H1 (cell line): Measurements from ENCODE around the gene FANCF. TPM values are rescaled to one million over a fixed set of nuclear protein-coding genes. Genes with fewer than 3 reads are reported as not detected.

Experiments
- CTCF ChIA-PET: fragments of 300-600 bp; sonication (Branson Sonifier 250); formaldehyde crosslinking; loops from one replicate; lab custom pipeline; 2021; ENCODE audit not compliant: partially characterized antibody; lab: Charles Lee
- POLR2A ChIA-PET: fragments of 300-600 bp; sonication (Branson Sonifier 250); formaldehyde crosslinking; loops from one replicate; lab custom pipeline; 2021; ENCODE audit warnings: inconsistent platforms; ENCODE audit not compliant: partially characterized antibody; lab: Charles Lee
- DNase-seq, 2 experiments: peaks; one replicate each; pipeline versions ENCODE4 v3.0.0 to v3.0.0-alpha.2; 2010 to 2022; ENCODE audit warnings: low spot score in 2 of 2, low read depth in 1 of 2, mixed read lengths in 1 of 2
- FAIRE-seq: peaks from 2 replicates; lab custom pipeline; 2011; peaks lifted over from hg19 to GRCh38; lab: Jason Lieb, UNC
- H2AFZ ChIP-seq: 2 replicates; pipeline ENCODE4 v1.8.1; 2012; ENCODE audit warnings: low read length, inconsistent platforms
- H2AK5ac ChIP-seq: 2 replicates; pipeline ENCODE4 v1.6.1; 2013; ENCODE audit warnings: low read depth, low read length
- H2BK120ac ChIP-seq: replicated peaks from 2 replicates; pipeline ENCODE3; 2013; ENCODE audit warnings: low read depth, low read length, inconsistent platforms
- H2BK12ac ChIP-seq: 2 replicates; pipeline ENCODE4 v1.6.1; 2013; ENCODE audit warnings: low read depth, low read length
- H2BK15ac ChIP-seq: 2 replicates; pipeline ENCODE4 v1.6.1; 2013; ENCODE audit warnings: low read length
- H2BK20ac ChIP-seq: 2 replicates; pipeline ENCODE4 v1.6.1; 2013; ENCODE audit warnings: low read length
- H2BK5ac ChIP-seq: 2 replicates; pipeline ENCODE4 v1.6.1; 2013; ENCODE audit warnings: low read depth, low read length
- H3K14ac ChIP-seq: 2 replicates; pipeline ENCODE4 v1.6.1; 2013; ENCODE audit warnings: inconsistent platforms; ENCODE audit not compliant: insufficient read length
- H3K18ac ChIP-seq: 2 replicates; pipeline ENCODE4 v1.6.1; 2013; ENCODE audit warnings: low read length; ENCODE audit errors: extremely low read depth
- H3K23ac ChIP-seq: 2 replicates; pipeline ENCODE4 v1.6.1; 2013; ENCODE audit warnings: inconsistent platforms; ENCODE audit not compliant: insufficient read length
- H3K23me2 ChIP-seq: 2 replicates; pipeline ENCODE4 v1.6.1; 2013; ENCODE audit warnings: low read depth, low read length
- H3K27ac ChIP-seq: 2 replicates; pipeline ENCODE4 v1.6.1; 2011; ENCODE audit warnings: low read depth, low read length, inconsistent platforms
- H3K27me3 ChIP-seq, 4 experiments: replicated peaks in 1 of 4; 1 replicate in 1 of 4; 2 replicates in 3 of 4; pipeline versions ENCODE4 v1.6.1 to v1.8.1; 2011 to 2013; ENCODE audit warnings: low read length in 3 of 4, mild to moderate bottlenecking in 3 of 4, inconsistent platforms in 2 of 4, mixed read lengths in 2 of 4, moderate library complexity in 1 of 4; ENCODE audit not compliant: control insufficient read depth in 3 of 4, insufficient read depth in 3 of 4; ENCODE audit errors: extremely low read depth in 1 of 4
- H3K36me3 ChIP-seq, 4 experiments: 2 replicates each; pipeline versions ENCODE4 v1.6.1 to v1.8.1; 2011 to 2013; ENCODE audit warnings: mild to moderate bottlenecking in 4 of 4, low read length in 3 of 4, moderate library complexity in 2 of 4, control low read depth in 1 of 4, inconsistent platforms in 1 of 4; ENCODE audit not compliant: insufficient read depth in 4 of 4, control insufficient read depth in 2 of 4
- H3K4ac ChIP-seq: replicated peaks from 2 replicates; pipeline ENCODE3; 2013; ENCODE audit warnings: low read length, low read depth, mixed read lengths, inconsistent platforms; ENCODE audit not compliant: insufficient read length
- H3K4me1 ChIP-seq, 4 experiments: replicated peaks in 1 of 4; 1 replicate in 1 of 4; 2 replicates in 3 of 4; pipeline versions ENCODE4 v1.6.1 to v1.8.1; 2011 to 2013; ENCODE audit warnings: low read length in 3 of 4, inconsistent platforms in 2 of 4, mixed read lengths in 1 of 4; ENCODE audit not compliant: insufficient read depth in 4 of 4, control insufficient read depth in 3 of 4
- H3K4me2 ChIP-seq, 2 experiments: 2 replicates each; pipeline versions ENCODE4 v1.6.1 to v1.8.1; 2011 to 2013; ENCODE audit warnings: low read depth in 2 of 2, low read length in 2 of 2, control low read depth in 1 of 2, inconsistent platforms in 1 of 2, mild to moderate bottlenecking in 1 of 2; ENCODE audit not compliant: insufficient read depth in 1 of 2
- H3K4me3 ChIP-seq, 4 experiments: fragments of 200-600, 300-600 bp in 1 of 4; sonication (generic), shearing (Covaris generic), sonication (Bioruptor Twin) in 1 of 4; 2 replicates each; pipeline versions ENCODE4 v1.5.1 to v1.8.1; 2011 to 2016; ENCODE audit warnings: low read length in 4 of 4, low read depth in 3 of 4, control low read depth in 2 of 4, inconsistent platforms in 2 of 4, mild to moderate bottlenecking in 2 of 4, mixed read lengths in 1 of 4, moderate library complexity in 1 of 4; ENCODE audit not compliant: insufficient read depth in 2 of 4; ENCODE audit errors: extremely low read depth in 1 of 4
- H3K56ac ChIP-seq: replicated peaks from 2 replicates; pipeline ENCODE3; 2013; ENCODE audit warnings: low read depth, mild to moderate bottlenecking, mixed read lengths, low read length, inconsistent platforms; ENCODE audit not compliant: insufficient read length
- H3K79me1 ChIP-seq: 2 replicates; pipeline ENCODE4 v1.6.1; 2013; ENCODE audit warnings: low read depth, low read length, control low read depth
- H3K79me2 ChIP-seq, 2 experiments: 2 replicates each; pipeline versions ENCODE4 v1.6.1 to v1.8.1; 2012 to 2013; ENCODE audit warnings: low read length in 2 of 2, mild to moderate bottlenecking in 2 of 2, inconsistent platforms in 1 of 2; ENCODE audit not compliant: insufficient read depth in 2 of 2, control insufficient read depth in 1 of 2
- H3K9ac ChIP-seq, 4 experiments: replicated peaks in 1 of 4; 1 replicate in 1 of 4; 2 replicates in 3 of 4; pipeline versions ENCODE4 v1.6.1 to v1.8.1; 2011 to 2013; ENCODE audit warnings: low read depth in 3 of 4, low read length in 3 of 4, control low read depth in 2 of 4, mild to moderate bottlenecking in 2 of 4, moderate library complexity in 2 of 4, inconsistent platforms in 1 of 4; ENCODE audit errors: extremely low read depth in 1 of 4
- H3K9me3 ChIP-seq, 2 experiments: 2 replicates each; pipeline versions ENCODE4 v1.6.1 to v1.8.1; 2012 to 2013; ENCODE audit warnings: mild to moderate bottlenecking in 2 of 2, moderate library complexity in 2 of 2, control low read depth in 1 of 2, inconsistent platforms in 1 of 2, low read depth in 1 of 2, low read length in 1 of 2, mixed read lengths in 1 of 2; ENCODE audit not compliant: insufficient read depth in 2 of 2
- H4K20me1 ChIP-seq, 2 experiments: replicated peaks in 1 of 2; 2 replicates each; pipeline versions ENCODE3 to v1.8.1; 2011 to 2013; ENCODE audit warnings: inconsistent platforms in 2 of 2, low read length in 2 of 2, mild to moderate bottlenecking in 1 of 2; ENCODE audit not compliant: insufficient read depth in 2 of 2, control insufficient read depth in 1 of 2
- H4K5ac ChIP-seq: 2 replicates; pipeline ENCODE4 v1.6.1; 2013; ENCODE audit warnings: low read length, low read depth, mixed read lengths, inconsistent platforms; ENCODE audit not compliant: insufficient read length
- H4K8ac ChIP-seq: 2 replicates; pipeline ENCODE4 v1.8.0; 2013; ENCODE audit warnings: mild to moderate bottlenecking, moderate library complexity, low read length, inconsistent platforms; ENCODE audit not compliant: insufficient read depth; ENCODE audit errors: extremely low read depth
- H4K91ac ChIP-seq: replicated peaks from 2 replicates; pipeline ENCODE3; 2013; ENCODE audit warnings: low read length, mixed read lengths, inconsistent platforms; ENCODE audit not compliant: insufficient read length
- CBX5 ChIP-seq: fragments of 300-800, 300-1000 bp; sonication (generic); IDR thresholded peaks from 2 replicates; pipeline ENCODE4 v1.7.1; 2016; ENCODE audit warnings: antibody characterized with exemption, low read length, low read depth
- EGR1 ChIP-seq: IDR thresholded peaks from 2 replicates; pipeline ENCODE4 v1.6.1; 2011; ENCODE audit warnings: low read depth, low read length, borderline replicate concordance
- FOSL1 ChIP-seq: IDR thresholded peaks from 2 replicates; pipeline ENCODE4 v1.6.1; 2011; ENCODE audit warnings: mild to moderate bottlenecking, low read depth, low read length, moderate library complexity; ENCODE audit not compliant: insufficient read depth
- KDM4A ChIP-seq: IDR thresholded peaks from one replicate; pipeline ENCODE4 v1.7.1; 2012; ENCODE audit warnings: low read depth, mild to moderate bottlenecking, moderate library complexity, low read length, inconsistent platforms; ENCODE audit not compliant: severe bottlenecking
- PHF8 ChIP-seq: fragments of 200-600 bp; sonication (generic); conservative IDR thresholded peaks from 2 replicates; pipeline ENCODE4 v1.7.1; 2012; ENCODE audit warnings: low read depth, mild to moderate bottlenecking, inconsistent platforms, low read length, moderate library complexity
- RAD21 ChIP-seq, 2 experiments: IDR thresholded peaks in 1 of 2; conservative IDR thresholded peaks in 1 of 2; 2 replicates each; pipeline ENCODE4 v1.6.1; 2011; ENCODE audit warnings: low read depth in 2 of 2, low read length in 2 of 2, improper control_type of control experiment in 1 of 2, inconsistent platforms in 1 of 2, mild to moderate bottlenecking in 1 of 2, moderate library complexity in 1 of 2
- RBBP5 ChIP-seq: IDR thresholded peaks from 2 replicates; pipeline ENCODE4 v1.7.1; 2012; ENCODE audit warnings: low read depth, mild to moderate bottlenecking, inconsistent platforms, low read length, moderate library complexity, borderline replicate concordance
- RNF2 ChIP-seq: fragments of 200-900, 300-1000 bp; sonication (generic); IDR thresholded peaks from 2 replicates; pipeline ENCODE4 v1.7.1; 2016; ENCODE audit warnings: borderline replicate concordance, low read depth, mild to moderate bottlenecking, antibody characterized with exemption, low read length; ENCODE audit not compliant: poor library complexity, severe bottlenecking; ENCODE audit errors: missing control alignments
- RXRA ChIP-seq: IDR thresholded peaks from 2 replicates; pipeline ENCODE4 v1.6.1; 2011; ENCODE audit warnings: low read depth, mild to moderate bottlenecking, low read length, moderate library complexity; ENCODE audit not compliant: insufficient read depth
- SP1 ChIP-seq: IDR thresholded peaks from 2 replicates; pipeline ENCODE4 v1.6.1; 2011; ENCODE audit warnings: low read depth, low read length
- SP2 ChIP-seq: IDR thresholded peaks from 2 replicates; pipeline ENCODE4 v1.6.1; 2012; ENCODE audit warnings: mild to moderate bottlenecking, low read length, inconsistent platforms
- TAF1 ChIP-seq: IDR thresholded peaks from 2 replicates; pipeline ENCODE4 v1.6.1; 2011; ENCODE audit warnings: mild to moderate bottlenecking, low read depth, low read length
- TBP ChIP-seq: IDR thresholded peaks from 2 replicates; pipeline ENCODE4 v1.6.1; 2011; ENCODE audit warnings: low read depth, low read length, improper control_type of control experiment
- WGBS, 2 experiments: shearing (Covaris generic) in 1 of 2; methylation state at CpG; one replicate each; pipeline versions ENCODE4 v1.1.6 to v1.1.7; 2013 to 2015; ENCODE audit warnings: low lambda C conversion rate in 2 of 2, mixed read lengths in 2 of 2, inconsistent platforms in 1 of 2, low coverage in 1 of 2, missing lambda C conversion rate in 1 of 2; ENCODE audit not compliant: insufficient replicate concordance in 2 of 2, insufficient coverage in 1 of 2, insufficient read length in 1 of 2; ENCODE audit errors: extremely low coverage in 1 of 2, missing lambda C conversion rate in 1 of 2; 5-methylcytosine and 5-hydroxymethylcytosine counted together
- polyA plus RNA-seq, 7 experiments: library from polyadenylated mRNA; depleted of rRNA in 3 of 7; stranded (reverse) in 5 of 7; unstranded in 2 of 7; fragments of >200 nt in 5 of 7; fragments of 200-250 nt in 2 of 7; gene quantifications; 1 replicate in 5 of 7; 2 replicates in 1 of 7; 4 replicates in 1 of 7; pipeline versions ENCODE4 v1.2.1 to v1.2.3, GENCODE V29; 2011 to 2013; ENCODE audit warnings: missing spikeins in 2 of 7, mixed read lengths in 2 of 7
- total RNA-seq: library from RNA; stranded (reverse); fragmentation: NEBNext Ultra II Directional; extraction: Animal tissue kit (Norgen Biotek cat#: 25700); gene quantifications from 2 replicates; pipeline ENCODE4 v1.2.1, GENCODE V29; 2021
- TF ChIP-seq, protein P1 (sequence below): IDR thresholded peaks from 2 replicates; pipeline ENCODE4 v1.6.1; 2011; ENCODE audit warnings: low read depth, mild to moderate bottlenecking, low read length; ENCODE audit not compliant: insufficient read depth

The FANCF gene
- total and polyA plus RNA-seq, 2 of the 8 experiments (the other 6 are each of a cell fraction or from before 2014, with no cell fraction given) = 10.0 to 29.4 TPM

GRCh38 chr11:22584976-22585375 lies 40.6 kb downstream of the FANCF start:
- Histone ChIP-seq H3K4me2 (no peak overlapping the region), H4K5ac (no peak overlapping the region), H3K27ac (no peak overlapping the region), H3K27me3 (no peaks in the 10 kb centered on the region), H3K14ac (no peak overlapping the region), H4K20me1 (no peaks in the 10 kb centered on the region), H2AFZ (no peak overlapping the region), H3K56ac (no peak overlapping the region), H3K4ac (no peak overlapping the region), H2BK120ac (no peak overlapping the region), H3K23me2 (no peaks in the 10 kb centered on the region), H2BK12ac (no peak overlapping the region), H3K9ac (no peak overlapping the region), H3K18ac (no peak overlapping the region), H4K8ac (no peak overlapping the region), H3K9me3 (no peaks in the 10 kb centered on the region), H3K4me1 (no peaks in the 10 kb centered on the region), H3K23ac (no peak overlapping the region), H3K36me3 (no peaks in the 10 kb centered on the region), H3K4me3 (no peak overlapping the region), H2BK20ac (no peak overlapping the region), H2BK15ac (no peak overlapping the region), H4K91ac (no peak overlapping the region), H2BK5ac (no peak overlapping the region), H3K79me1 (no peaks in the 10 kb centered on the region), H2AK5ac (no peak overlapping the region), H3K79me2 (no peaks in the 10 kb centered on the region)
- FAIRE-seq (no peak), DNase-seq (no peak)
- WGBS, 2 experiments = 83% methylated on average over 2 of the region's 2 CpGs; no CpG with 5 or more reads in 1 of the 2 experiments
- ChIA-PET POLR2A (no interaction called here), CTCF (no interaction called here)
- TF ChIP-seq RXRA (no peak), SP1 (no peak), CBX5 (no peak), RNF2 (no peak), RBBP5 (no peak), TAF1 (no peak), RAD21 (IDR thresholded peaks at IDR 0.05 in 1 of 2, conservative IDR thresholded peaks at IDR 0.05 in 1 of 2; ENCODE audit: low read depth in 2 of 2, low read length in 2 of 2) (no peak), FOSL1 (no peak), EGR1 (no peak), KDM4A (no peak), PHF8 (no peak), TBP (no peak), SP2 (no peak)
- TF ChIP-seq, protein P1, sequence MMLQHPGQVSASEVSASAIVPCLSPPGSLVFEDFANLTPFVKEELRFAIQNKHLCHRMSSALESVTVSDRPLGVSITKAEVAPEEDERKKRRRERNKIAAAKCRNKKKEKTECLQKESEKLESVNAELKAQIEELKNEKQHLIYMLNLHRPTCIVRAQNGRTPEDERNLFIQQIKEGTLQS = no peak
